GM12801 (cell line): ENCODE data around the gene NR1I3.

Source experiments
- CTCF ChIP-seq: IDR thresholded peaks from one replicate; pipeline ENCODE4 v1.5.1; 2011; ENCODE audit warnings: control low read depth; ENCODE audit not compliant: insufficient read length; ENCODE audit errors: extremely low read depth

NR1I3 gene

GRCh38 chr1:161225534-161226319 lies 12.3 kb downstream of the NR1I3 start, which contains the start of gene TOMM40L:
TSS of gene TOMM40L (plus strand) at chr1:161226060. CDS start at chr1:161226490, 430 bp downstream.
- TF ChIP-seq CTCF, result no peak

GRCh38 chr1:161225178-161225533 lies 12.8 kb downstream of the NR1I3 start:
- no peak for TF ChIP-seq CTCF

DNA sequence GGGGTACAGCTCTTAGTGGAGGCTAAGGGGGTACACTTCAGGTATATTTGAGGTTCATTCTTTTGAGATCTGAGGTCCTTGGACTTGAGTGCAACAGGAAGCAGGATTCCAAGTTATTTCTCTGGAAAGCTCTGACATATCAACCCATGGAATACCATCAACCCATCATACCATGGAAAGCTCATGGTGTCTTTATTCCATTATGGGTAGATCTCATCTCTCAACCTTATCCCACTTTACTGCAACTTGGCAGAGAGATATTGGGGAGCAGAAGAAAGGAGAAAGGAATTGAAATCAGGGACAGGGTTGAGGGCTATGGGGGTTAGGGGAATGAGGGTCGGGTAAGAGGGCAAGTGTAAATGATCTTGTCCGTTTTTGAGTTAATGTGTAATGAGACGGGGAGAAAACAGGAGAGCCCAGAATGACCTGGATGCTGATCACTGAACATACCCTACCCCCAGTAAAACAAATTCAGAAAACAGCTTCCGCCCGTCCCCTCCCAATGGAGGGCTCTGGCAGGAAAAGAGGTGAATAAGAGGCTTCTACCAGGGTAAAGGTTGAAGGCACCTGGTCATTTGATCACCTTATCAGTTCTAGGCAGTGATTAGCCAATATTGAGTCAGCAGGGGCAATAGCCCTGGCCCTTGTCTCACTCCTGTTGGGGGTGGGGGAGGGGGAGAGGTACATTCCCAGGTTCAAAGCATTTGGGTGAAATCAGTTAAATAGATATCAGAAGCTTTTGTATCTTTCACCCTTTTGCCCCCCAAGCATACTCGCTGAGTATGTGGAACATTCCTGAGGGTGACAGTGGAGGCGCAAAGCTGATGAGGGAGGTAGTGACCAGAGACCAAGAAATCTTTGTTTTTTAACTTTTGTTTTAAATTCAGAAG lies 14.0 kb downstream of the NR1I3 start:
- TF ChIP-seq CTCF, result no peak

DNA sequence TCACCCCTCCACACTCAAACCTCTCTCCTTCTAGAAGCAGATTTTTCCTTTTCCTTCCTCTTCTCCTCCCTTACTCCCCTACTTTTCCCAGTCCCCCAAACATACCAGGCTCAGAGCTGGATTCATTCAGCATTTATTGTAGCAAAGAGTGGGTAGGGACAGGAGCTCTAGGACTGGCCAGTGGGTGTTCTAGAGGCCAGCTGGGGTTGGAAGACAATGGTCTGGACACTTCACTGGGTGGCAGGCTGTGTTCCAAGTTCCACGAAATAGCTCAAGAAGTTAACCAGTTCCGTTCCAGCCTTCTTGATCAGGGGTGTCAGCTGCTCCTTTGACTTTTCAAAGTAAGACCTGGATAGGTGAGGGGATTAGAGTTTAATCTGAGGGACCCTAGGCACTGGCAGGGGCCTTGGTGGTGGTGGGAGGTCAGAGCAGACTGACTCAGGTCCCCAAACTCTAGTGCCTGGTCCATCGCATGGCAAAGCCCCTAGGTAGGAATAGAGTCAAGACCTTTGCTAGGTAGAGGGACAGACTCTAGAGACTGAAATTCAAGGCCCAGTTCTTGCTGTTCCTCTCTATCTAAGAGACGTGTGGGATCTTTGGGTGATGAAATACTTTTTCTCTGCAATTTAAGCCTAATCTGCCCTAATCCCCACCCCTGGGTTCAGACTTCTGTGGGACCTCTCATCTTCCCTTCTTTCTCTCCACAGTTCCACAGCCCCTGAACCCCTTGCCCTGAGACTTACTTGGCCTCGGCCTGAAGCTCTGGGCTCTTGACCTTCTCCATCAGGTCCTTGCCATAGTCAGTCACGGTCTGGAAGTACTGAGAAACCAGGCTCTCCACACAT lies 15.6 kb downstream of the NR1I3 start:
- TF ChIP-seq CTCF, result no peak

- TF ChIP-seq CTCF, result no peak
Measured at GRCh38 chr1:161220002-161220401, 18.0 kb downstream of the NR1I3 start.

- TF ChIP-seq CTCF, result no peak
Measured at GRCh38 chr1:161219078-161219892, 18.7 kb downstream of the NR1I3 start.
